Left lung (tissue), 10 donors: ENCODE results near the gene MEIOB. TPM values are rescaled to one million over a fixed set of nuclear protein-coding genes. Genes with fewer than 3 reads are reported as not detected.

Experiments used
- ATAC-seq: fragments of 200-7000 bp; cut with Tn5 transposase; one replicate; pipeline ENCODE4 v1.9.1; 2020; ENCODE audit warnings: moderate library complexity
- DNase-seq, 4 donors: peaks; one replicate each; pipeline ENCODE4 v3.0.0-alpha.2; 2013 to 2020
- H3K27ac ChIP-seq, 2 donors: fragments of 200-600 bp; sonication (generic) in 1 of 2; one replicate each; pipeline versions ENCODE4 v1.5.0 to v1.8.0; 2020 to 2021
- H3K27me3 ChIP-seq, 2 donors: fragments of 200-600 bp; sonication (generic) in 1 of 2; one replicate each; pipeline versions ENCODE4 v1.5.0 to v1.8.0; 2020 to 2021
- H3K36me3 ChIP-seq, 2 donors: fragments of 200-600 bp; sonication (generic) in 1 of 2; one replicate each; pipeline versions ENCODE4 v1.5.0 to v1.8.0; 2020 to 2021
- H3K4me1 ChIP-seq, 2 donors: fragments of 200-600 bp; one replicate each; pipeline ENCODE4 v1.8.0; 2021
- H3K4me3 ChIP-seq, 2 donors: fragments of 200-600 bp; sonication (generic) in 1 of 2; one replicate each; pipeline versions ENCODE4 v1.5.0 to v1.8.0; 2020 to 2021; ENCODE audit warnings: mild to moderate bottlenecking in 1 of 2
- H3K9me3 ChIP-seq, 2 donors: fragments of 200-600 bp; sonication (generic) in 1 of 2; one replicate each; pipeline versions ENCODE4 v1.5.0 to v1.8.0; 2020 to 2021
- intact Hi-C, 2 donors: fragments of 100-400 bp; cut with DNase I; formaldehyde crosslinking; loops; one replicate each; pipeline versions ENCODE4 v1.11.2 to v1.14.2; 2022
- polyA plus RNA-seq, 6 donors: library from polyadenylated mRNA; unstranded; fragments of 120-200 nt; gene quantifications; one replicate each; pipeline ENCODE4 v1.2.1, GENCODE V29; 2013; ENCODE audit not compliant: insufficient read length in 6 of 6
- total RNA-seq, 2 donors: library from RNA; stranded (reverse); fragmentation: NEBNext Ultra II Directional; extraction: Animal tissue kit (Norgen Biotek cat#: 25700); gene quantifications; one replicate each; pipeline ENCODE4 v1.2.1, GENCODE V29; 2021
- TF ChIP-seq, protein P1 (sequence below), 2 donors: fragments of 200-600 bp; sonication (generic) in 1 of 2; IDR thresholded peaks; one replicate each; pipeline versions ENCODE4 v1.5.0 to v1.8.0; 2021; ENCODE audit warnings: antibody characterized with exemption in 2 of 2
- donor health status: DM: no; HTN: yes; CAD: no.
- donor health status: DM: no; HTN: no; CAD: no.

The MEIOB gene
- total and polyA plus RNA-seq, 8 donors: 0.37 to 0.75 (median 0.59) TPM; not detected in 2

DNA sequence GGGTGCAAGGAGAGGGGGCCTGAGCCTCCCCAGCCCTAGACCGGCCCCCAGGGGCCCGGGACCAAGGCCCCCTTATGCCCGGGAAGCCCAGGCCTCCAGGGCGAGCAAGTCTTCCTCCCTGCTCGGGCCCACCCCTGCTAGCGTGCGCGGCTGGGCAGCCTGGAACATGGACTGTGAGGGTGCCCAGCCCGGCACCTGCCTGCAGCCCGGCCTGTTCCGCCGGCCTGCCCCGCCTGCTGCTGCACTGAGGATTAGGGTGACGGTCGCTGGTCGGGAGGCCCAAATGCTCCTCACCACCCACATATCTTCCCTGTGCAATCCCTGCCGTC is 40.2 kb upstream of the MEIOB start:
- TF ChIP-seq, protein P1, sequence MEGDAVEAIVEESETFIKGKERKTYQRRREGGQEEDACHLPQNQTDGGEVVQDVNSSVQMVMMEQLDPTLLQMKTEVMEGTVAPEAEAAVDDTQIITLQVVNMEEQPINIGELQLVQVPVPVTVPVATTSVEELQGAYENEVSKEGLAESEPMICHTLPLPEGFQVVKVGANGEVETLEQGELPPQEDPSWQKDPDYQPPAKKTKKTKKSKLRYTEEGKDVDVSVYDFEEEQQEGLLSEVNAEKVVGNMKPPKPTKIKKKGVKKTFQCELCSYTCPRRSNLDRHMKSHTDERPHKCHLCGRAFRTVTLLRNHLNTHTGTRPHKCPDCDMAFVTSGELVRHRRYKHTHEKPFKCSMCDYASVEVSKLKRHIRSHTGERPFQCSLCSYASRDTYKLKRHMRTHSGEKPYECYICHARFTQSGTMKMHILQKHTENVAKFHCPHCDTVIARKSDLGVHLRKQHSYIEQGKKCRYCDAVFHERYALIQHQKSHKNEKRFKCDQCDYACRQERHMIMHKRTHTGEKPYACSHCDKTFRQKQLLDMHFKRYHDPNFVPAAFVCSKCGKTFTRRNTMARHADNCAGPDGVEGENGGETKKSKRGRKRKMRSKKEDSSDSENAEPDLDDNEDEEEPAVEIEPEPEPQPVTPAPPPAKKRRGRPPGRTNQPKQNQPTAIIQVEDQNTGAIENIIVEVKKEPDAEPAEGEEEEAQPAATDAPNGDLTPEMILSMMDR (IDR thresholded peaks at IDR 0.05): no peak
- H3K27ac ChIP-seq: no peak overlapping the region
- H3K9me3 ChIP-seq: no peaks in the 10 kb centered on the region
- H3K27me3 ChIP-seq: peaks cover 15 to 70% of the 10 kb centered on the region in 2 donors
- DNase-seq (no peak), ATAC-seq (no peak)
- H3K36me3 ChIP-seq: no peaks in the 10 kb centered on the region
- intact Hi-C loops: no loop called here
- no peak overlapping the region for H3K4me3 ChIP-seq
- H3K4me1 ChIP-seq: no peaks in the 10 kb centered on the region

DNA sequence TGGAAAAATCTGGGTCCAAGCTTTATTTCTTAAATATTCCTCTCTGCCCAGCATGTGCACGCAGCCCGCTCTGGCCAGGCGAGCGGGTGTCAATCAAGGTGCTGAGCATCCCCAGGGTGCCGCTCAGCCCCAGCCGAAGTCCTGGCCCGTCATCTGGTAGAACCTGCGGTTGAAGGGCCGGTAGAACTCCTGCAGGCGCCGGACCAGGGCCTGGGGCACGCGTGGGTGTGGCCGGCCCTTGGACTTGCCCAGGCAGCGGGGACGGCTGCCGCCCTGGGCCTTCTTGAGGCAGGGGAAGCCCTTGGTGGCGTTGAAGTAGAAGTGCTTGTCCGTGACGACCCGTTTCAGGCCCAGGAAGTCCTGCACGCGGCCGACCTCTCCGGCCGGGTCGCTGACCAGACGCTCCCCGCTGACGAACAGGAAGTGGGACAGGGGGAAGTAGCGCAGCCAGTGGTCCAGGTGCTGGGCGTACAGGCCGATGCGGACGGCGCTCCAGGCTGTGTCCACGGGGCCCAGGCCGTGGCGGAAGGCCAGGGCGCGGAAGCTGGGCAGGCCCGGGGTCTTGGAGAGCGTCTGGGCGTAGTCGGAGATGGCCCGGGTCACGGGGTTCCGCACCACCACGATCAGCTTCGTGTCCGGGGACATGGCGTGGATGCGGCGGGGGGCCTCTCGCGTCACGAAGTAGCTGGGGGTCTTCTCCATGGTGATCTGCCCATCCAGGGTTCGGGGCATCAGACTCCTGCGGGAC is 39.7 kb upstream of the MEIOB start:
- Histone ChIP-seq H3K27ac (no peak overlapping the region), H3K9me3 (no peaks in the 10 kb centered on the region), H3K4me3 (no peak overlapping the region), H3K36me3 (no peaks in the 10 kb centered on the region), H3K4me1 (no peaks in the 10 kb centered on the region), H3K27me3 (peaks cover 9 to 70% of the 10 kb centered on the region in 2 donors)
- TF ChIP-seq, protein P1 (IDR thresholded peaks at IDR 0.05): no peak
- DNase-seq (peak in 1 of 4 donors; percentile 69), ATAC-seq (no peak)
- intact Hi-C loops: no loop called here

DNA sequence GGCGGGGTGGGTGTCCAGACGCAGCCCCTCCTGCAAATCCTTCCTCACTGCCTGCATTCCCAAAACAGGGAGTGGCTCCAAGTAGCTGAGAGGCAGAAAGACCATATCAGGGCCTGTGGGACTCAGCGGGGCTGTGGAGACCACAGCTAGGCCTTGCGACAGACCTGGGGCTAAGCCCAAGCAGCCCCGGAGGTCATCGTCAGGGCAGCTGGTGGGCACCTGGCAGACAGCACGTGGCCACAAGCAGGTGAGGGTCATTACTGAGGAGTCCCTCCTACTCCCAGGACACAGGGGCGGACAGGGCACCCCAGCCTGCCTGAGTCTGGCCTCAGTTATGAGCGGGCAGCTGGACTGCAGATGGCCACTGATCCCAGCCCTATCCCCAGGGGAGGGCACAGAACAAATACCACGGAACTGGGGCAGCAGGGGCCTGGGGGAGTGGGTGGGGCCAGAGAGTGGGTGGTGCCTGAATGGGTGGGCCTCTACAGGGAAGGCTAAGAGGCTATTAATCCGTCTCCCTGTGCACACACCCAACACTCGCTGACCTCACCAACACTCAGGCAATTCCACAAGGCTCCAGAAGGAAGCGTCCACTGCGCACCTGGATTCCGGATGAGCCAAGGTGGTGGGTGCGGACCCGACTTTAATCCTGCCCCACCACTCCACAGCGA is 37.7 kb upstream of the MEIOB start:
- intact Hi-C loops: no loop called here
- H3K27ac ChIP-seq: no peak overlapping the region
- ATAC-seq (peak; percentile 54), DNase-seq (no peak)
- H3K4me3 ChIP-seq: no peak overlapping the region
- TF ChIP-seq, protein P1 (IDR thresholded peaks at IDR 0.05): no peak
- peaks cover 0 to 70% of the 10 kb centered on the region in 2 donors for H3K27me3 ChIP-seq
- no peaks in the 10 kb centered on the region for H3K36me3 ChIP-seq
- H3K9me3 ChIP-seq: no peaks in the 10 kb centered on the region
- H3K4me1 ChIP-seq: no peaks in the 10 kb centered on the region

DNA sequence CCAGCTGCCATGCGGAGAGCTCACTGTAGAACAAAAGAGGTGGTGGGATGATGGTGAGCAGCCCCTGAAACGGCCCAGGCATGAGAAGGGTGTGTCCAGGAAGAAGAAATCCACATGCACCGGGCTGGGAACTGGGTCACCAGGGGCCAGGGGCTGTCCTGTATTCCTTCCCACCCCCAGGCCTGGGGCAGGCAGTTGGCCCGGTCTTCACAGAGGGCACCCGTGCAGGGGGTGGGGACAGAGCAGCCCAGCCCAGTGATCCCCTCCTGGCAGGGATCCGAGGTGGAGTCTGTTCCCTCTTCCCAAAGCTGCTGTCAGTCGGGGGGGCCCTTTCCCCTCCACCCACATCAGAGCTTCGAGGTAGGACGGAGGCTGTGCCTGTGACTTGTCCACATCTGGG is 37.0 kb upstream of the MEIOB start:
- Histone ChIP-seq H3K36me3 (no peaks in the 10 kb centered on the region), H3K27me3 (peaks cover 0 to 70% of the 10 kb centered on the region in 2 donors), H3K27ac (no peak overlapping the region), H3K4me3 (no peak overlapping the region), H3K4me1 (no peaks in the 10 kb centered on the region), H3K9me3 (no peaks in the 10 kb centered on the region)
- intact Hi-C loops: no loop called here
- no peak for ATAC-seq
- no peak for DNase-seq
- TF ChIP-seq, protein P1 (IDR thresholded peaks at IDR 0.05): no peak

DNA sequence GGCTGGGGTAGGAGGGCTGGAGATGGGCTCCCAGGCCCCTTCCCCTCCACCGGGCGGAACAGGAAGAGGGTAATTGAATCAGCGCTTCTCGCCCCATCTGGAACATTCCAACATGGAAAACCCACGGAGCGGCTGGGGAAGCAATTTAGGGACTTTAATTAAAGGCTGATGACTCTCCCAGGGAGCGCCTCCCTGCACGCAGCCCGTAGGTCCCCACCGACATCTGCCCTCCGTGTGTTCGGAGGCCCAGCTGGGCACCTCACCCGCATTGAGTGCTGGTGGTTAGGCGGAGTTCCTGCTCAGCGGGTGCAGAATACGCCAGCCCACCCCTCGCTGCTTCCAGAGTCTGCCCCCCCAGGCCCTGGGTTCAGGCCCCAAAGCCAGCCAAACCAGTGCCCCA is 36.2 kb upstream of the MEIOB start:
- Histone ChIP-seq H3K4me3 (no peak overlapping the region), H3K9me3 (no peaks in the 10 kb centered on the region), H3K27me3 (peaks cover 0 to 70% of the 10 kb centered on the region in 2 donors), H3K27ac (no peak overlapping the region), H3K4me1 (no peaks in the 10 kb centered on the region), H3K36me3 (no peaks in the 10 kb centered on the region)
- ATAC-seq (no peak), DNase-seq (no peak)
- TF ChIP-seq, protein P1 (IDR thresholded peaks at IDR 0.05): no peak
- intact Hi-C loops: no loop called here
